H1 (cell line): Measurements from ENCODE around the gene UFD1. TPM values are rescaled to one million over a fixed set of nuclear protein-coding genes. Genes with fewer than 3 reads are reported as not detected.

ENCODE experiments used
- CTCF ChIA-PET: fragments of 300-600 bp; sonication (Branson Sonifier 250); formaldehyde crosslinking; loops from one replicate; lab custom pipeline; 2021; ENCODE audit not compliant: partially characterized antibody; lab: Charles Lee
- POLR2A ChIA-PET: fragments of 300-600 bp; sonication (Branson Sonifier 250); formaldehyde crosslinking; loops from one replicate; lab custom pipeline; 2021; ENCODE audit warnings: inconsistent platforms; ENCODE audit not compliant: partially characterized antibody; lab: Charles Lee
- DNase-seq, 2 experiments: peaks; one replicate each; pipeline versions ENCODE4 v3.0.0 to v3.0.0-alpha.2; 2010 to 2022; ENCODE audit warnings: low spot score in 2 of 2, low read depth in 1 of 2, mixed read lengths in 1 of 2
- FAIRE-seq: peaks from 2 replicates; lab custom pipeline; 2011; peaks lifted over from hg19 to GRCh38; lab: Jason Lieb, UNC
- H2AFZ ChIP-seq: 2 replicates; pipeline ENCODE4 v1.8.1; 2012; ENCODE audit warnings: low read length, inconsistent platforms
- H2AK5ac ChIP-seq: 2 replicates; pipeline ENCODE4 v1.6.1; 2013; ENCODE audit warnings: low read depth, low read length
- H2BK120ac ChIP-seq: replicated peaks from 2 replicates; pipeline ENCODE3; 2013; ENCODE audit warnings: low read depth, low read length, inconsistent platforms
- H2BK12ac ChIP-seq: 2 replicates; pipeline ENCODE4 v1.6.1; 2013; ENCODE audit warnings: low read depth, low read length
- H2BK15ac ChIP-seq: 2 replicates; pipeline ENCODE4 v1.6.1; 2013; ENCODE audit warnings: low read length
- H2BK20ac ChIP-seq: 2 replicates; pipeline ENCODE4 v1.6.1; 2013; ENCODE audit warnings: low read length
- H2BK5ac ChIP-seq: 2 replicates; pipeline ENCODE4 v1.6.1; 2013; ENCODE audit warnings: low read depth, low read length
- H3K14ac ChIP-seq: 2 replicates; pipeline ENCODE4 v1.6.1; 2013; ENCODE audit warnings: inconsistent platforms; ENCODE audit not compliant: insufficient read length
- H3K18ac ChIP-seq: 2 replicates; pipeline ENCODE4 v1.6.1; 2013; ENCODE audit warnings: low read length; ENCODE audit errors: extremely low read depth
- H3K23ac ChIP-seq: 2 replicates; pipeline ENCODE4 v1.6.1; 2013; ENCODE audit warnings: inconsistent platforms; ENCODE audit not compliant: insufficient read length
- H3K23me2 ChIP-seq: 2 replicates; pipeline ENCODE4 v1.6.1; 2013; ENCODE audit warnings: low read depth, low read length
- H3K27ac ChIP-seq: 2 replicates; pipeline ENCODE4 v1.6.1; 2011; ENCODE audit warnings: low read depth, low read length, inconsistent platforms
- H3K27me3 ChIP-seq, 4 experiments: replicated peaks in 1 of 4; 1 replicate in 1 of 4; 2 replicates in 3 of 4; pipeline versions ENCODE4 v1.6.1 to v1.8.1; 2011 to 2013; ENCODE audit warnings: low read length in 3 of 4, mild to moderate bottlenecking in 3 of 4, inconsistent platforms in 2 of 4, mixed read lengths in 2 of 4, moderate library complexity in 1 of 4; ENCODE audit not compliant: control insufficient read depth in 3 of 4, insufficient read depth in 3 of 4; ENCODE audit errors: extremely low read depth in 1 of 4
- H3K36me3 ChIP-seq, 4 experiments: 2 replicates each; pipeline versions ENCODE4 v1.6.1 to v1.8.1; 2011 to 2013; ENCODE audit warnings: mild to moderate bottlenecking in 4 of 4, low read length in 3 of 4, moderate library complexity in 2 of 4, control low read depth in 1 of 4, inconsistent platforms in 1 of 4; ENCODE audit not compliant: insufficient read depth in 4 of 4, control insufficient read depth in 2 of 4
- H3K4ac ChIP-seq: replicated peaks from 2 replicates; pipeline ENCODE3; 2013; ENCODE audit warnings: low read length, low read depth, mixed read lengths, inconsistent platforms; ENCODE audit not compliant: insufficient read length
- H3K4me1 ChIP-seq, 4 experiments: replicated peaks in 1 of 4; 1 replicate in 1 of 4; 2 replicates in 3 of 4; pipeline versions ENCODE4 v1.6.1 to v1.8.1; 2011 to 2013; ENCODE audit warnings: low read length in 3 of 4, inconsistent platforms in 2 of 4, mixed read lengths in 1 of 4; ENCODE audit not compliant: insufficient read depth in 4 of 4, control insufficient read depth in 3 of 4
- H3K4me2 ChIP-seq, 2 experiments: 2 replicates each; pipeline versions ENCODE4 v1.6.1 to v1.8.1; 2011 to 2013; ENCODE audit warnings: low read depth in 2 of 2, low read length in 2 of 2, control low read depth in 1 of 2, inconsistent platforms in 1 of 2, mild to moderate bottlenecking in 1 of 2; ENCODE audit not compliant: insufficient read depth in 1 of 2
- H3K4me3 ChIP-seq, 4 experiments: fragments of 200-600, 300-600 bp in 1 of 4; sonication (generic), shearing (Covaris generic), sonication (Bioruptor Twin) in 1 of 4; 2 replicates each; pipeline versions ENCODE4 v1.5.1 to v1.8.1; 2011 to 2016; ENCODE audit warnings: low read length in 4 of 4, low read depth in 3 of 4, control low read depth in 2 of 4, inconsistent platforms in 2 of 4, mild to moderate bottlenecking in 2 of 4, mixed read lengths in 1 of 4, moderate library complexity in 1 of 4; ENCODE audit not compliant: insufficient read depth in 2 of 4; ENCODE audit errors: extremely low read depth in 1 of 4
- H3K56ac ChIP-seq: replicated peaks from 2 replicates; pipeline ENCODE3; 2013; ENCODE audit warnings: low read depth, mild to moderate bottlenecking, mixed read lengths, low read length, inconsistent platforms; ENCODE audit not compliant: insufficient read length
- H3K79me1 ChIP-seq: 2 replicates; pipeline ENCODE4 v1.6.1; 2013; ENCODE audit warnings: low read depth, low read length, control low read depth
- H3K79me2 ChIP-seq, 2 experiments: 2 replicates each; pipeline versions ENCODE4 v1.6.1 to v1.8.1; 2012 to 2013; ENCODE audit warnings: low read length in 2 of 2, mild to moderate bottlenecking in 2 of 2, inconsistent platforms in 1 of 2; ENCODE audit not compliant: insufficient read depth in 2 of 2, control insufficient read depth in 1 of 2
- H3K9ac ChIP-seq, 4 experiments: replicated peaks in 1 of 4; 1 replicate in 1 of 4; 2 replicates in 3 of 4; pipeline versions ENCODE4 v1.6.1 to v1.8.1; 2011 to 2013; ENCODE audit warnings: low read depth in 3 of 4, low read length in 3 of 4, control low read depth in 2 of 4, mild to moderate bottlenecking in 2 of 4, moderate library complexity in 2 of 4, inconsistent platforms in 1 of 4; ENCODE audit errors: extremely low read depth in 1 of 4
- H3K9me3 ChIP-seq, 2 experiments: 2 replicates each; pipeline versions ENCODE4 v1.6.1 to v1.8.1; 2012 to 2013; ENCODE audit warnings: mild to moderate bottlenecking in 2 of 2, moderate library complexity in 2 of 2, control low read depth in 1 of 2, inconsistent platforms in 1 of 2, low read depth in 1 of 2, low read length in 1 of 2, mixed read lengths in 1 of 2; ENCODE audit not compliant: insufficient read depth in 2 of 2
- H4K20me1 ChIP-seq, 2 experiments: replicated peaks in 1 of 2; 2 replicates each; pipeline versions ENCODE3 to v1.8.1; 2011 to 2013; ENCODE audit warnings: inconsistent platforms in 2 of 2, low read length in 2 of 2, mild to moderate bottlenecking in 1 of 2; ENCODE audit not compliant: insufficient read depth in 2 of 2, control insufficient read depth in 1 of 2
- H4K5ac ChIP-seq: 2 replicates; pipeline ENCODE4 v1.6.1; 2013; ENCODE audit warnings: low read length, low read depth, mixed read lengths, inconsistent platforms; ENCODE audit not compliant: insufficient read length
- H4K8ac ChIP-seq: 2 replicates; pipeline ENCODE4 v1.8.0; 2013; ENCODE audit warnings: mild to moderate bottlenecking, moderate library complexity, low read length, inconsistent platforms; ENCODE audit not compliant: insufficient read depth; ENCODE audit errors: extremely low read depth
- H4K91ac ChIP-seq: replicated peaks from 2 replicates; pipeline ENCODE3; 2013; ENCODE audit warnings: low read length, mixed read lengths, inconsistent platforms; ENCODE audit not compliant: insufficient read length
- CTBP2 ChIP-seq: IDR thresholded peaks from 2 replicates; pipeline ENCODE4 v1.7.0; 2011; ENCODE audit warnings: borderline replicate concordance, mild to moderate bottlenecking, moderate library complexity, mixed read lengths, low read length; ENCODE audit not compliant: insufficient read depth, insufficient read length
- CTCF ChIP-seq, 3 experiments: IDR thresholded peaks; 1 replicate in 2 of 3; 2 replicates in 1 of 3; pipeline versions ENCODE4 v1.5.1 to v1.6.1; 2011; ENCODE audit warnings: low read length in 3 of 3, mild to moderate bottlenecking in 3 of 3, inconsistent platforms in 2 of 3, low read depth in 1 of 3, moderate library complexity in 1 of 3; ENCODE audit not compliant: insufficient read depth in 1 of 3; ENCODE audit errors: control extremely low read depth in 1 of 3
- JUN ChIP-seq: IDR thresholded peaks from 2 replicates; pipeline ENCODE4 v1.6.1; 2011; ENCODE audit warnings: low read depth, mild to moderate bottlenecking, improper control_type of control experiment, low read length
- RAD21 ChIP-seq, 2 experiments: IDR thresholded peaks in 1 of 2; conservative IDR thresholded peaks in 1 of 2; 2 replicates each; pipeline ENCODE4 v1.6.1; 2011; ENCODE audit warnings: low read depth in 2 of 2, low read length in 2 of 2, improper control_type of control experiment in 1 of 2, inconsistent platforms in 1 of 2, mild to moderate bottlenecking in 1 of 2, moderate library complexity in 1 of 2
- RXRA ChIP-seq: IDR thresholded peaks from 2 replicates; pipeline ENCODE4 v1.6.1; 2011; ENCODE audit warnings: low read depth, mild to moderate bottlenecking, low read length, moderate library complexity; ENCODE audit not compliant: insufficient read depth
- SP4 ChIP-seq: IDR thresholded peaks from 2 replicates; pipeline ENCODE4 v1.6.1; 2012; ENCODE audit warnings: low read length, inconsistent platforms
- SRF ChIP-seq: IDR thresholded peaks from 2 replicates; pipeline ENCODE4 v1.6.1; 2011; ENCODE audit warnings: mild to moderate bottlenecking, low read depth, low read length, moderate library complexity
- ZNF274 ChIP-seq: IDR thresholded peaks from 2 replicates; pipeline ENCODE4 v1.7.0; 2012; ENCODE audit warnings: low read length, borderline replicate concordance; ENCODE audit errors: extremely low read depth
- WGBS, 2 experiments: shearing (Covaris generic) in 1 of 2; methylation state at CpG; one replicate each; pipeline versions ENCODE4 v1.1.6 to v1.1.7; 2013 to 2015; ENCODE audit warnings: low lambda C conversion rate in 2 of 2, mixed read lengths in 2 of 2, inconsistent platforms in 1 of 2, low coverage in 1 of 2, missing lambda C conversion rate in 1 of 2; ENCODE audit not compliant: insufficient replicate concordance in 2 of 2, insufficient coverage in 1 of 2, insufficient read length in 1 of 2; ENCODE audit errors: extremely low coverage in 1 of 2, missing lambda C conversion rate in 1 of 2; 5-methylcytosine and 5-hydroxymethylcytosine counted together
- polyA plus RNA-seq, 7 experiments: library from polyadenylated mRNA; depleted of rRNA in 3 of 7; stranded (reverse) in 5 of 7; unstranded in 2 of 7; fragments of >200 nt in 5 of 7; fragments of 200-250 nt in 2 of 7; gene quantifications; 1 replicate in 5 of 7; 2 replicates in 1 of 7; 4 replicates in 1 of 7; pipeline versions ENCODE4 v1.2.1 to v1.2.3, GENCODE V29; 2011 to 2013; ENCODE audit warnings: missing spikeins in 2 of 7, mixed read lengths in 2 of 7
- total RNA-seq: library from RNA; stranded (reverse); fragmentation: NEBNext Ultra II Directional; extraction: Animal tissue kit (Norgen Biotek cat#: 25700); gene quantifications from 2 replicates; pipeline ENCODE4 v1.2.1, GENCODE V29; 2021
- TF ChIP-seq, protein P1 (sequence below): IDR thresholded peaks from 2 replicates; pipeline ENCODE4 v1.6.1; 2012; ENCODE audit warnings: low read length, inconsistent platforms

Gene UFD1
- total and polyA plus RNA-seq, 2 of the 8 experiments (the other 6 are each of a cell fraction or from before 2014, with no cell fraction given): 74.6 to 116 TPM

GRCh38 chr22:19496324-19496630, 17.3 kb upstream of the UFD1 start:
- 98% methylated on average over 3 of the region's 3 CpGs; no CpG with 5 or more reads in 1 of the 2 experiments for WGBS, 2 experiments
- no peak for TF ChIP-seq ZNF274
- no peak for TF ChIP-seq SRF
- no peak for TF ChIP-seq SP4
- TF ChIP-seq JUN: no peak
- TF ChIP-seq, protein P1, sequence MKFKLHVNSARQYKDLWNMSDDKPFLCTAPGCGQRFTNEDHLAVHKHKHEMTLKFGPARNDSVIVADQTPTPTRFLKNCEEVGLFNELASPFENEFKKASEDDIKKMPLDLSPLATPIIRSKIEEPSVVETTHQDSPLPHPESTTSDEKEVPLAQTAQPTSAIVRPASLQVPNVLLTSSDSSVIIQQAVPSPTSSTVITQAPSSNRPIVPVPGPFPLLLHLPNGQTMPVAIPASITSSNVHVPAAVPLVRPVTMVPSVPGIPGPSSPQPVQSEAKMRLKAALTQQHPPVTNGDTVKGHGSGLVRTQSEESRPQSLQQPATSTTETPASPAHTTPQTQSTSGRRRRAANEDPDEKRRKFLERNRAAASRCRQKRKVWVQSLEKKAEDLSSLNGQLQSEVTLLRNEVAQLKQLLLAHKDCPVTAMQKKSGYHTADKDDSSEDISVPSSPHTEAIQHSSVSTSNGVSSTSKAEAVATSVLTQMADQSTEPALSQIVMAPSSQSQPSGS: no peak
- TF ChIP-seq CTBP2: no peak
- no peak for TF ChIP-seq RXRA
- TF ChIP-seq CTCF (IDR thresholded peaks at IDR 0.05; ENCODE audit: control extremely low read depth in 1 of 3, insufficient read depth in 1 of 3, low read depth in 1 of 3, low read length in 3 of 3): no peak
- no peak for TF ChIP-seq RAD21 (IDR thresholded peaks at IDR 0.05 in 1 of 2, conservative IDR thresholded peaks at IDR 0.05 in 1 of 2; ENCODE audit: low read depth in 2 of 2, low read length in 2 of 2)

More at GRCh38 chr22:19496324-19496630, 17.3 kb upstream of the UFD1 start:
- Histone ChIP-seq H2AK5ac (no peak overlapping the region), H3K27me3 (no peaks in the 10 kb centered on the region), H3K56ac (no peak overlapping the region), H2BK20ac (no peak overlapping the region), H2BK5ac (no peak overlapping the region), H3K23me2 (no peaks in the 10 kb centered on the region), H4K91ac (no peak overlapping the region), H3K4me1 (no peaks in the 10 kb centered on the region), H3K36me3 (peaks cover 11 to 49% (median 25%) of the 10 kb centered on the region in 4 experiments), H4K8ac (no peak overlapping the region), H3K9ac (no peak overlapping the region), H3K27ac (no peak overlapping the region), H2BK15ac (no peak overlapping the region), H3K18ac (no peak overlapping the region), H2BK120ac (no peak overlapping the region), H3K9me3 (no peaks in the 10 kb centered on the region), H4K20me1 (peaks cover 0 to 7% of the 10 kb centered on the region in 2 experiments), H3K14ac (no peak overlapping the region), H2BK12ac (no peak overlapping the region), H3K23ac (no peak overlapping the region), H3K79me1 (no peaks in the 10 kb centered on the region; the same call in 1 of the 2 replicates), H3K4me3 (no peak overlapping the region), H4K5ac (no peak overlapping the region), H3K79me2 (no peaks in the 10 kb centered on the region), H2AFZ (no peak overlapping the region), H3K4me2 (no peak overlapping the region), H3K4ac (no peak overlapping the region)
- FAIRE-seq: no peak
- POLR2A ChIA-PET: interaction anchor here (0.8 to 1.0 kb wide), 3 partner anchors 9 to 38 kb away, joined by 3 read pairs; no protein-coding TSS in a partner anchor
- DNase-seq: no peak
- CTCF ChIA-PET: interaction anchor here (0.7 to 1.6 kb wide), 6 partner anchors 10 to 136 kb away, joined by 3 to 17 read pairs (median 4); no protein-coding TSS in a partner anchor
